HT-29 (cell line): ENCODE data around the gene MRPS22. TPM values are rescaled to one million over a fixed set of nuclear protein-coding genes. Genes with fewer than 3 reads are reported as not detected.
"Not testable (repeated sequence)": the region's sequence is repeated elsewhere in the genome, so short reads cannot be mapped to it uniquely, and the experiment has no call there.

Experiments
- DNase-seq: peaks from one replicate; pipeline ENCODE4 v3.0.0-alpha.2; 2015; ENCODE audit warnings: low spot score
- small RNA-seq: library from RNA; depleted of rRNA; stranded (forward); fragments of <200 nt; gene quantifications from one replicate; pipeline ENCODE3, GENCODE V24; 2014
- total RNA-seq: library from RNA; depleted of rRNA; stranded (reverse); fragments of >200 nt; shearing (Covaris generic); gene quantifications from 2 replicates; pipeline ENCODE4 v1.2.3, GENCODE V29; 2014; rRNA removed

Gene MRPS22
- total RNA-seq, 1 experiment from 2014 or later, result 54.4 TPM

DNA sequence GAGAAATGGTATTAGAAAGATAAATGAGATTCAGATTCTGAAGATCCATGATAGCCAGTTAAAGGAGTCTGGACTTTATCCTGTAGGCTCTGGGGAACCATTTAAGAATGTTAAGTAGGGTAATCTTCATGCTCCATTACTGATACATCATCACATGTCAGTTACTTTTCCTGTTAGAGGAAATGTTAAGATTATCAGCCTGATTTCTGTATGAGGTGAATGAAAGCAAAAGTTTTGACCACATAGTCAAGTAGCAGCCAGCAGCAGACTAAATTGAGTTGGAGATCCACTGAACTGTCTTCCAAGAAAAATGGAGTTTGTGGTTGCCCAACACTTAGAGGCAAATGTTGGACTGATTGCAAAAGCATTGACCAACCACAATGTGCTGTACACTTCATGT is 50.3 kb downstream of the MRPS22 start:
- DNase-seq, result no peak

GRCh38 chr3:139396707-139397106 is 52.9 kb downstream of the MRPS22 start:
- DNase-seq, result no peak

DNA sequence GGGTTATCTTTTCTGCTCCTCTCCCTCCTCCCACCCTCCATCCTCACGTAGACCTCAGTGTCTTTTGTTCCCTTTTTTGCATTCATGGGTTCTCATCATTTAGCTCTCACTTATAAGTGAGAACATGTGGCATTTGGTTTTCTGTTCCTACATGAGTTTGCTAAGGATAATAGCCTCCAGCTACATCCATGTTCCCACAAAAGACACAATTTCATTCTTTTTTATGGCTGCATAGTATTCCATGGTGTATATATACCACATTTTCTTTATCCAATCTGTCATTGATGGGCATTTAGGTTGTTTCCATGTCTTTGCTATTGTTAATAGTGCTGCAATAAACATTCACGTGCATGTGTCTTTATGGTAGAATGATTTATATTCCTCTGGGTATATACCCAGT is 57.3 kb downstream of the MRPS22 start:
- not testable (repeated sequence) for DNase-seq

Small RNA genes within 50 kb of the gene (small RNA-seq; reads per million reads assigned to genes)
- gene RF00026, result not detected

Other genes starting within 250 kb of the MRPS22 start
- gene COPB2, start 45.6 kb downstream of the MRPS22 start, total RNA-seq, result 50.7 and 52.3 TPM in 2 replicates
- not detected in 2 replicates for gene RBP2, start 132.5 kb downstream of the MRPS22 start, total RNA-seq
- not detected in 2 replicates for gene RBP1, start 195.7 kb downstream of the MRPS22 start, total RNA-seq